K562 (cell line): ENCODE results near the gene URGCP. TPM values are rescaled to one million over a fixed set of nuclear protein-coding genes. Genes with fewer than 3 reads are reported as not detected.

Experiments used
- ATAC-seq: fragments of 200-7000 bp; cut with Tn5 transposase; 3 replicates; pipeline ENCODE4 v1.9.1; 2020; ENCODE audit warnings: moderate library complexity
- BruUV-seq: library from RNA; stranded (reverse); fragments of 400-500 nt; replicated peaks from 2 replicates; lab custom pipeline; 2021; lab: Mats Ljungman, UMichigan
- CTCF ChIA-PET: fragments of 300-600 bp; formaldehyde crosslinking; extraction: SDS; loops from one replicate; lab custom pipeline; 2021; ENCODE audit warnings: low intra/inter-chr PET ratio; lab: Yijun Ruan, JAX
- POLR2A ChIA-PET: fragments of 300-600, 350-650 bp; sonication (Branson Sonifier 250); formaldehyde crosslinking; extraction: SDS; loops from one replicate; lab custom pipeline; 2021; ENCODE audit warnings: antibody characterized with exemption, inconsistent platforms; lab: Yijun Ruan, JAX
- DNase-seq, 4 experiments: peaks; one replicate each; pipeline versions ENCODE4 v3.0.0 to v3.0.0-alpha.2; 2011 to 2018; ENCODE audit warnings: low spot score in 3 of 4, mixed read lengths in 3 of 4; ENCODE audit errors: extremely low read depth in 1 of 4
- FAIRE-seq: peaks from 2 replicates; lab custom pipeline; 2011; peaks lifted over from hg19 to GRCh38; lab: Jason Lieb, UNC
- H2AFZ ChIP-seq: 2 replicates; pipeline ENCODE4 v1.6.0; 2011; ENCODE audit warnings: low read depth, low read length, control low read depth, inconsistent platforms
- H3K27ac ChIP-seq: fragments of 200-600 bp; 3 replicates; pipeline ENCODE4 v1.8.0; 2011; ENCODE audit warnings: low read depth, mild to moderate bottlenecking, control low read depth, inconsistent platforms, low read length, moderate library complexity, mixed read lengths; ENCODE audit errors: extremely low read depth
- H3K27me3 ChIP-seq, 2 experiments: fragments of 300-600 bp in 1 of 2; 2 replicates in 1 of 2; 3 replicates in 1 of 2; pipeline versions ENCODE4 v1.6.0 to v1.8.0; 2011; ENCODE audit warnings: inconsistent platforms in 2 of 2, low read length in 2 of 2, mild to moderate bottlenecking in 1 of 2, mixed read lengths in 1 of 2, moderate library complexity in 1 of 2; ENCODE audit not compliant: control insufficient read depth in 2 of 2, insufficient read depth in 2 of 2
- H3K36me3 ChIP-seq: fragments of 300-600 bp; 3 replicates; pipeline ENCODE4 v1.8.0; 2011; ENCODE audit warnings: mild to moderate bottlenecking, low read length, inconsistent platforms; ENCODE audit not compliant: control insufficient read depth, insufficient read depth
- H3K4me1 ChIP-seq, 2 experiments: fragments of 200-600 bp in 1 of 2; replicated peaks in 1 of 2; 2 replicates in 1 of 2; 3 replicates in 1 of 2; pipeline versions ENCODE4 v1.5.1 to v1.8.0; 2011; ENCODE audit warnings: inconsistent platforms in 2 of 2, low read length in 2 of 2, mild to moderate bottlenecking in 1 of 2, mixed read lengths in 1 of 2, moderate library complexity in 1 of 2; ENCODE audit not compliant: control insufficient read depth in 2 of 2, insufficient read depth in 2 of 2
- H3K4me2 ChIP-seq: 2 replicates; pipeline ENCODE4 v1.6.1; 2011; ENCODE audit warnings: low read length, control low read depth, inconsistent platforms, mixed read lengths; ENCODE audit not compliant: insufficient read depth
- H3K4me3 ChIP-seq: fragments of 200-600 bp; sonication (generic), shearing (Covaris generic); 2 replicates; pipeline ENCODE4 v1.5.1; 2016; ENCODE audit warnings: control low read depth, inconsistent platforms
- H3K79me2 ChIP-seq: fragments of 200-600 bp; 3 replicates; pipeline ENCODE4 v1.8.0; 2011; ENCODE audit warnings: low read length, inconsistent platforms; ENCODE audit not compliant: control insufficient read depth, insufficient read depth
- H3K9ac ChIP-seq, 2 experiments: 2 replicates each; pipeline versions ENCODE4 v1.6.0 to v1.6.1; 2011; ENCODE audit warnings: low read depth in 2 of 2, low read length in 2 of 2, control low read depth in 1 of 2, inconsistent platforms in 1 of 2, mild to moderate bottlenecking in 1 of 2, mixed read lengths in 1 of 2; ENCODE audit not compliant: insufficient read depth in 1 of 2
- H3K9me1 ChIP-seq: one replicate; pipeline ENCODE4 v1.6.0; 2011; ENCODE audit warnings: inconsistent platforms, mild to moderate bottlenecking, low read length, moderate library complexity; ENCODE audit not compliant: control insufficient read depth, insufficient read depth
- H3K9me3 ChIP-seq: replicated peaks from 2 replicates; pipeline ENCODE4 v1.5.1; 2011; ENCODE audit warnings: low read depth, low read length, inconsistent platforms; ENCODE audit not compliant: control insufficient read depth, insufficient read depth
- H4K20me1 ChIP-seq: replicated peaks from 2 replicates; pipeline ENCODE4 v1.6.1; 2011; ENCODE audit warnings: low read length, inconsistent platforms, mixed read lengths; ENCODE audit not compliant: control insufficient read depth, insufficient read depth
- ATF7 ChIP-seq: fragments of 450-650 bp; IDR thresholded peaks from 2 replicates; pipeline ENCODE4 v1.7.1; 2014; ENCODE audit warnings: mild to moderate bottlenecking, moderate library complexity
- HOXB6 ChIP-seq: fragments of 250-450 bp; sonication (Bioruptor Pico); IDR thresholded peaks from 2 replicates; pipeline ENCODE4 v1.5.1; 2022; ENCODE audit warnings: mild to moderate bottlenecking, borderline replicate concordance
- ZNF140 ChIP-seq: fragments of 250-450 bp; sonication (Bioruptor Pico); IDR thresholded peaks from 2 replicates; pipeline ENCODE4 v1.8.0; 2021; ENCODE audit warnings: moderate library complexity, mild to moderate bottlenecking, inconsistent platforms
- WGBS: fragments of 100-300 bp; shearing (Covaris generic); methylation state at CpG from one replicate; pipeline ENCODE4 v1.1.6; 2016; ENCODE audit warnings: low coverage, mixed read lengths; ENCODE audit not compliant: insufficient coverage; ENCODE audit errors: missing lambda C conversion rate; 5-methylcytosine and 5-hydroxymethylcytosine counted together
- in situ Hi-C: fragments of 300-500 bp; cut with MboI; formaldehyde crosslinking; loops from 4 replicates; pipeline ENCODE4 v1.15.0; 2018; ENCODE audit warnings: inconsistent platforms, mixed read lengths
- intact Hi-C: fragments of 100-400 bp; cut with micrococcal nuclease; formaldehyde crosslinking; loops from 2 replicates; pipeline ENCODE4 v1.14.2; 2022
- polyA plus RNA-seq, 8 experiments: library from polyadenylated mRNA; depleted of rRNA in 4 of 8; stranded (reverse) in 5 of 8; unstranded in 3 of 8; fragments of >200 nt; fragmentation: Nextera tagmentation in 2 of 8; fragmentation: Illumina TruSeq in 1 of 8; extraction: Ambion mirVana in 2 of 8; extraction: Trizol in 1 of 8; gene quantifications; 2 replicates each; pipeline versions ENCODE4 v1.2.1 to v1.2.3, GENCODE V29; 2011 to 2014; ENCODE audit warnings: inconsistent platforms in 1 of 8, missing spikeins in 1 of 8
- total RNA-seq, 7 experiments: library from RNA; depleted of rRNA in 6 of 7; stranded (reverse); fragments of >200 nt in 6 of 7; fragmentation: Illumina TruSeq in 2 of 7; extraction: Trizol in 2 of 7; gene quantifications; 2 replicates each; pipeline versions ENCODE4 v1.2.1 to v1.2.3, GENCODE V29; 2011 to 2021; ENCODE audit warnings: low replicate concordance in 1 of 7
- TF ChIP-seq, protein P1 (sequence below): IDR thresholded peaks from 3 replicates; pipeline ENCODE4 v1.6.1; 2011; ENCODE audit warnings: borderline replicate concordance, mild to moderate bottlenecking, moderate library complexity; ENCODE audit not compliant: insufficient read length; ENCODE audit errors: extremely low read depth
- TF ChIP-seq, protein P2 (sequence below): fragments of 450-650 bp; IDR thresholded peaks from 2 replicates; pipeline ENCODE4 v1.6.1; 2016
- TF ChIP-seq, protein P3 (sequence below): sonication (generic); IDR thresholded peaks from 2 replicates; pipeline ENCODE4 v1.6.1; 2016

URGCP gene
- total and polyA plus RNA-seq, 9 of the 15 experiments (the other 6 are each of a cell fraction or from before 2014, with no cell fraction given) = 1.7 to 25.8 (median 12.5) TPM

DNA sequence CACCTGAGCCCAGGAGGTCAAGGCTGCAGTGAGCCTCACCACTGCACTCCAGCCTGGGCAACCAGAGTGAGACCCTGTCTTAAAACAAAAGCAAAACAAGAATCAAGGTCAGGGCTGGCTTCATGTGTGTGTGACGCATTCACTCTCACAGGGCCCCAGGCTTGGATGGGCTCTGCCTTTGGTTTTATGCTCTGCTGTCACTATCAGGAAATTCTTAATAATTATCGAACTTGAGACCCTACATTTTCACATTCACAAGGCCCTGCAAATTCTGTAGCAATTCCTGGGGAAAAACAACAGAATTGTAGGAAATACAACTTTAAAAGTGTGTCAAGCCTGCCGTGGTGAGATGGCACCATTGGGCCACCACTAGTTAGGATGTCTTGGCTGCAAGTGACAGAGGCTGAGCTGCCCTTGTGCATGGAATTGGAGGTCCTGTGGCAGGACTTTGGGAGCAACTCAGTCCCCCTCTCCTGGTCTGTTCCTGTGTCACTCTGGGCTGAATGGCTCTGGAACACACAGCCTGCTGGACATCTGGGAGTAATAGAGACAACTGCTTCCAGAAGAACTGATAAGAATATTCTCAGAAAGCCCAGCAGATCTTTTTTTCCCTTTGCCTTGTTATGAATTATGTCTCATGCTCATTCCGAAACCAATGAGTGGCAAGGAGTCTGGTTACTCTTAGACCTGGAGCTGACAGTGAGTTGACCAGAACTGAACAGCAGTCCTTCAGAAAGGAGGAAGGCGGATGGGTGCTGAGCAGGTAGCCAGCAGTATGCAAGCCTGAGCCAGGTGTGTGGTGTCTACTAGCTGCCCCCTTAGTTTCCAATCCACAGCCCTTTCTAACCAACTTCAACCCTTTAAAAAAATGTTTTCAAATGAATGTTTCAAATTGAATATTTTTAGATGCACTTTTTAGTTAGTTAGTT lies 23.4 kb upstream of the URGCP start:
- no peaks in the 10 kb centered on the region for H3K36me3 ChIP-seq
- peaks cover 13% of the 10 kb centered on the region for H3K79me2 ChIP-seq
- no peak overlapping the region for H3K4me2 ChIP-seq
- intact Hi-C loops (no loop called here), in situ Hi-C loops (no loop called here)
- H3K27me3 ChIP-seq = no peaks in the 10 kb centered on the region
- DNase-seq = peak in 3 of 4 experiments; percentile 21 to 43 (median 36)
- H2AFZ ChIP-seq = no peak overlapping the region; the same call in 1 of the 2 replicates
- peaks cover 15 to 17% of the 10 kb centered on the region in 2 experiments; a peak in 4 of 5 replicates for H3K4me1 ChIP-seq
- CTCF ChIA-PET = no interaction called here
- FAIRE-seq = peak; percentile 44
- H3K9ac ChIP-seq = peak overlapping the region in 1 of 2 experiments; percentile 75; a peak in 2 of 4 replicates
- POLR2A ChIA-PET = interaction anchor here (0.8 to 1.6 kb wide), 4 partner anchors 9 to 19 kb away, joined by 3 to 5 read pairs (median 4); no protein-coding TSS in a partner anchor
- WGBS = 47% methylated on average over 5 of the region's 5 CpGs
- no peak overlapping the region for H3K27ac ChIP-seq
- TF ChIP-seq, protein P1, sequence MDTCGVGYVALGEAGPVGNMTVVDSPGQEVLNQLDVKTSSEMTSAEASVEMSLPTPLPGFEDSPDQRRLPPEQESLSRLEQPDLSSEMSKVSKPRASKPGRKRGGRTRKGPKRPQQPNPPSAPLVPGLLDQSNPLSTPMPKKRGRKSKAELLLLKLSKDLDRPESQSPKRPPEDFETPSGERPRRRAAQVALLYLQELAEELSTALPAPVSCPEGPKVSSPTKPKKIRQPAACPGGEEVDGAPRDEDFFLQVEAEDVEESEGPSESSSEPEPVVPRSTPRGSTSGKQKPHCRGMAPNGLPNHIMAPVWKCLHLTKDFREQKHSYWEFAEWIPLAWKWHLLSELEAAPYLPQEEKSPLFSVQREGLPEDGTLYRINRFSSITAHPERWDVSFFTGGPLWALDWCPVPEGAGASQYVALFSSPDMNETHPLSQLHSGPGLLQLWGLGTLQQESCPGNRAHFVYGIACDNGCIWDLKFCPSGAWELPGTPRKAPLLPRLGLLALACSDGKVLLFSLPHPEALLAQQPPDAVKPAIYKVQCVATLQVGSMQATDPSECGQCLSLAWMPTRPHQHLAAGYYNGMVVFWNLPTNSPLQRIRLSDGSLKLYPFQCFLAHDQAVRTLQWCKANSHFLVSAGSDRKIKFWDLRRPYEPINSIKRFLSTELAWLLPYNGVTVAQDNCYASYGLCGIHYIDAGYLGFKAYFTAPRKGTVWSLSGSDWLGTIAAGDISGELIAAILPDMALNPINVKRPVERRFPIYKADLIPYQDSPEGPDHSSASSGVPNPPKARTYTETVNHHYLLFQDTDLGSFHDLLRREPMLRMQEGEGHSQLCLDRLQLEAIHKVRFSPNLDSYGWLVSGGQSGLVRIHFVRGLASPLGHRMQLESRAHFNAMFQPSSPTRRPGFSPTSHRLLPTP = no peak
- no peak for TF ChIP-seq HOXB6 (CRISPR knock-in tag)
- TF ChIP-seq ATF7 = no peak
- TF ChIP-seq, protein P2, sequence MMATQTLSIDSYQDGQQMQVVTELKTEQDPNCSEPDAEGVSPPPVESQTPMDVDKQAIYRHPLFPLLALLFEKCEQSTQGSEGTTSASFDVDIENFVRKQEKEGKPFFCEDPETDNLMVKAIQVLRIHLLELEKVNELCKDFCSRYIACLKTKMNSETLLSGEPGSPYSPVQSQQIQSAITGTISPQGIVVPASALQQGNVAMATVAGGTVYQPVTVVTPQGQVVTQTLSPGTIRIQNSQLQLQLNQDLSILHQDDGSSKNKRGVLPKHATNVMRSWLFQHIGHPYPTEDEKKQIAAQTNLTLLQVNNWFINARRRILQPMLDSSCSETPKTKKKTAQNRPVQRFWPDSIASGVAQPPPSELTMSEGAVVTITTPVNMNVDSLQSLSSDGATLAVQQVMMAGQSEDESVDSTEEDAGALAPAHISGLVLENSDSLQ = peak; percentile 43; the same call in 1 of the 2 replicates
- TF ChIP-seq, protein P3, sequence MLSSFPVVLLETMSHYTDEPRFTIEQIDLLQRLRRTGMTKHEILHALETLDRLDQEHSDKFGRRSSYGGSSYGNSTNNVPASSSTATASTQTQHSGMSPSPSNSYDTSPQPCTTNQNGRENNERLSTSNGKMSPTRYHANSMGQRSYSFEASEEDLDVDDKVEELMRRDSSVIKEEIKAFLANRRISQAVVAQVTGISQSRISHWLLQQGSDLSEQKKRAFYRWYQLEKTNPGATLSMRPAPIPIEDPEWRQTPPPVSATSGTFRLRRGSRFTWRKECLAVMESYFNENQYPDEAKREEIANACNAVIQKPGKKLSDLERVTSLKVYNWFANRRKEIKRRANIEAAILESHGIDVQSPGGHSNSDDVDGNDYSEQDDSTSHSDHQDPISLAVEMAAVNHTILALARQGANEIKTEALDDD = peak; percentile 63
- TF ChIP-seq ZNF140 (CRISPR knock-in tag) = no peak
- H3K4me3 ChIP-seq = no peak overlapping the region
- no peaks in the 10 kb centered on the region for H3K9me1 ChIP-seq
- no peaks in the 10 kb centered on the region for H4K20me1 ChIP-seq
- no peak for ATAC-seq
- BruUV-seq = no TSS peak
- no peaks in the 10 kb centered on the region; the same call in 1 of the 2 replicates for H3K9me3 ChIP-seq
